Spleen (tissue), 11 donors: ENCODE measurements around the gene THRAP3. TPM values are rescaled to one million over a fixed set of nuclear protein-coding genes. Genes with fewer than 3 reads are reported as not detected.

Experiments
- DNase-seq: peaks from one replicate; pipeline ENCODE4 v3.0.0-alpha.2; 2020
- H3K27ac ChIP-seq, 8 donors: fragments of 200-600 bp; sonication (generic) in 7 of 8; 1 replicate in 4 of 8; 2 replicates in 4 of 8; pipeline versions ENCODE4 v1.5.0 to v1.8.0; 2016 to 2021; ENCODE audit warnings: inconsistent platforms in 4 of 8, mild to moderate bottlenecking in 4 of 8, moderate library complexity in 1 of 8
- H3K27me3 ChIP-seq, 7 donors: fragments of 200-600 bp; sonication (generic) in 6 of 7; replicated peaks in 1 of 7; 1 replicate in 4 of 7; 2 replicates in 3 of 7; pipeline versions ENCODE4 v1.5.0 to v1.8.0; 2016 to 2021; ENCODE audit warnings: inconsistent platforms in 3 of 7, mild to moderate bottlenecking in 1 of 7
- H3K36me3 ChIP-seq, 6 donors: fragments of 200-600 bp; sonication (generic) in 5 of 6; 1 replicate in 4 of 6; 2 replicates in 2 of 6; pipeline versions ENCODE4 v1.5.0 to v1.8.0; 2016 to 2021; ENCODE audit warnings: inconsistent platforms in 2 of 6
- H3K4me1 ChIP-seq, 6 donors: fragments of 200-600 bp; sonication (generic) in 5 of 6; 1 replicate in 3 of 6; 2 replicates in 3 of 6; pipeline versions ENCODE4 v1.5.0 to v1.8.0; 2016 to 2021; ENCODE audit warnings: inconsistent platforms in 3 of 6
- H3K4me3 ChIP-seq, 8 donors: fragments of 200-600 bp; sonication (generic) in 7 of 8; 1 replicate in 4 of 8; 2 replicates in 4 of 8; pipeline versions ENCODE4 v1.5.0 to v1.8.0; 2016 to 2021; ENCODE audit warnings: inconsistent platforms in 4 of 8, mild to moderate bottlenecking in 4 of 8, moderate library complexity in 2 of 8
- H3K9me3 ChIP-seq, 8 donors: fragments of 200-600 bp; sonication (generic) in 7 of 8; 1 replicate in 4 of 8; 2 replicates in 4 of 8; pipeline versions ENCODE4 v1.5.0 to v1.8.0; 2016 to 2021; ENCODE audit warnings: inconsistent platforms in 4 of 8
- CTCF ChIP-seq, 11 experiments: fragments of 200-600 bp in 7 of 11; fragments of 450-650 bp in 4 of 11; sonication (generic) in 4 of 11; IDR thresholded peaks in 8 of 11; conservative IDR thresholded peaks in 3 of 11; 1 replicate in 7 of 11; 2 replicates in 4 of 11; pipeline versions ENCODE4 v1.4.0 to v1.8.0; 2016 to 2021; ENCODE audit warnings: antibody characterized with exemption in 11 of 11, inconsistent platforms in 4 of 11, mild to moderate bottlenecking in 1 of 11
- POLR2A ChIP-seq, 3 donors: fragments of 450-650 bp; IDR thresholded peaks; one replicate each; pipeline ENCODE4 v1.5.1; 2017; ENCODE audit warnings: antibody characterized with exemption in 3 of 3, mild to moderate bottlenecking in 1 of 3
- POLR2AphosphoS5 ChIP-seq, 3 donors: sonication (generic); formaldehyde crosslinking; IDR thresholded peaks; one replicate each; pipeline ENCODE4 v1.5.1; 2017; ENCODE audit warnings: antibody characterized with exemption in 3 of 3
- WGBS, 5 donors: extraction: QIAGEN DNeasy Blood & Tissue Kit in 3 of 5; methylation state at CpG; one replicate each; pipeline versions ENCODE4 v1.1.5 to v1.1.7; 2013 to 2018; 5-methylcytosine and 5-hydroxymethylcytosine counted together
- intact Hi-C: fragments of 100-400 bp; cut with DNase I; formaldehyde crosslinking; loops from one replicate; pipeline ENCODE4 v1.15.0; 2023; ENCODE audit warnings: low total_unique reads
- polyA plus RNA-seq, 3 donors: library from polyadenylated mRNA; stranded (reverse); fragments of 200-250 nt; gene quantifications; one replicate each; pipeline ENCODE4 v1.2.1, GENCODE V29; 2013
- total RNA-seq, 7 donors: library from RNA; depleted of rRNA in 3 of 7; stranded (reverse); fragments of >200 nt in 3 of 7; fragmentation: NEBNext Ultra II Directional in 4 of 7; extraction: Animal tissue kit (Norgen Biotek cat#: 25700) in 4 of 7; gene quantifications; one replicate each; pipeline versions ENCODE4 v1.1.0 to v1.2.1, GENCODE V29; 2016 to 2021
- donor health status: healthy with polysubstance abuse.
- donor health status: DM: no; HTN: no; CAD: no; lungs with moderate emphysema.
- donor health status: DM: no; HTN: no; CAD: no.
- donor health status: Bipolar disorder and iron deficiency.
- donor health status: healthy.
- donor health status: DM: no; HTN: no; CAD: no.
- donor health status: DM: yes; HTN: yes; CAD: no.

THRAP3 gene
- total and polyA plus RNA-seq, 10 donors, result 21.2 to 109 (median 86.4) TPM

- no peak overlapping the region for H3K27ac ChIP-seq
- WGBS, 5 donors, result 95 to 98% (median 97%) methylated on average over 7 of the region's 7 CpGs
- TF ChIP-seq POLR2AphosphoS5 (IDR thresholded peaks at IDR 0.05) (no peak), POLR2A (IDR thresholded peaks at IDR 0.05) (no peak), CTCF (IDR thresholded peaks at IDR 0.05 in 8 of 11, conservative IDR thresholded peaks at IDR 0.05 in 3 of 11) (no peak)
- H3K4me1 ChIP-seq, result peaks cover 16 to 37% (median 24%) of the 10 kb centered on the region in 6 donors
- no peaks in the 10 kb centered on the region for H3K27me3 ChIP-seq
- intact Hi-C loops, result no loop called here
- DNase-seq, result no peak
- no peaks in the 10 kb centered on the region for H3K9me3 ChIP-seq
- H3K36me3 ChIP-seq, result peaks cover 0 to 9% (median under 1%) of the 10 kb centered on the region in 6 donors
- no peak overlapping the region for H3K4me3 ChIP-seq
Measured at GRCh38 chr1:36309397-36309796, 85.2 kb downstream of the THRAP3 start.

- Histone ChIP-seq H3K27ac (peak overlapping the region in 7 of 8 donors; percentile 47 to 90 (median 84)), H3K4me3 (peak overlapping the region in 7 of 8 donors; percentile 59 to 91 (median 73)), H3K27me3 (peaks cover 0 to 44% (median 0%) of the 10 kb centered on the region in 7 donors), H3K9me3 (no peaks in the 10 kb centered on the region), H3K36me3 (peaks cover 0 to 7% (median 0%) of the 10 kb centered on the region in 6 donors), H3K4me1 (peaks cover 13 to 54% (median 48%) of the 10 kb centered on the region in 6 donors)
- intact Hi-C loops, result no loop called here
- DNase-seq, result no peak
- 22 to 34% (median 26%) methylated on average over 14 to 16 of the region's 16 CpGs for WGBS, 5 donors
- TF ChIP-seq POLR2A (IDR thresholded peaks at IDR 0.05) (no peak), POLR2AphosphoS5 (IDR thresholded peaks at IDR 0.05) (no peak), CTCF (IDR thresholded peaks at IDR 0.05 in 8 of 11, conservative IDR thresholded peaks at IDR 0.05 in 3 of 11) (no peak)
Measured at GRCh38 chr1:36320291-36320761, 96.1 kb downstream of the THRAP3 start.

GRCh38 chr1:36320767-36321118, 96.5 kb downstream of the THRAP3 start:
- no peaks in the 10 kb centered on the region for H3K9me3 ChIP-seq
- peaks cover 13 to 57% (median 49%) of the 10 kb centered on the region in 6 donors for H3K4me1 ChIP-seq
- intact Hi-C loops, result no loop called here
- H3K4me3 ChIP-seq, result peak overlapping the region; percentile 18 to 91 (median 68)
- H3K36me3 ChIP-seq, result peaks cover 0 to 7% (median 0%) of the 10 kb centered on the region in 6 donors
- DNase-seq, result peak; percentile 81
- no peak for TF ChIP-seq CTCF (IDR thresholded peaks at IDR 0.05 in 8 of 11, conservative IDR thresholded peaks at IDR 0.05 in 3 of 11)
- no peak for TF ChIP-seq POLR2A (IDR thresholded peaks at IDR 0.05)
- TF ChIP-seq POLR2AphosphoS5 (IDR thresholded peaks at IDR 0.05), result no peak
- WGBS, 5 donors, result 20 to 33% (median 22%) methylated on average over 19 to 23 of the region's 23 CpGs
- H3K27me3 ChIP-seq, result peaks cover 0 to 45% (median 0%) of the 10 kb centered on the region in 7 donors
- peak overlapping the region in 7 of 8 donors; percentile 47 to 90 (median 84) for H3K27ac ChIP-seq

GRCh38 chr1:36321119-36321951, 97.1 kb downstream of the THRAP3 start:
- peak; percentile 87 for DNase-seq

More at GRCh38 chr1:36321119-36321951, 97.1 kb downstream of the THRAP3 start:
- H3K36me3 ChIP-seq, result peaks cover 0 to 7% (median 0%) of the 10 kb centered on the region in 6 donors
- 23 to 34% (median 27%) methylated on average over 38 to 59 of the region's 59 CpGs for WGBS, 5 donors
- peak overlapping the region in 7 of 8 donors; percentile 47 to 90 (median 84) for H3K27ac ChIP-seq
- no peak for TF ChIP-seq POLR2A (IDR thresholded peaks at IDR 0.05)
- TF ChIP-seq POLR2AphosphoS5 (IDR thresholded peaks at IDR 0.05), result peak; percentile 57 to 84 (median 78)
- TF ChIP-seq CTCF (IDR thresholded peaks at IDR 0.05 in 8 of 11, conservative IDR thresholded peaks at IDR 0.05 in 3 of 11), result no peak
- intact Hi-C loops, result no loop called here
- peaks cover 0 to 49% (median 0%) of the 10 kb centered on the region in 7 donors for H3K27me3 ChIP-seq
- no peaks in the 10 kb centered on the region for H3K9me3 ChIP-seq
- H3K4me3 ChIP-seq, result peak overlapping the region; percentile 28 to 91 (median 68)
- peaks cover 13 to 60% (median 49%) of the 10 kb centered on the region in 6 donors for H3K4me1 ChIP-seq
